KOPT-K1 (cell line): ENCODE results near the gene MXI1.
"Not testable (repeated sequence)": the region's sequence is repeated elsewhere in the genome, so short reads cannot be mapped to it uniquely, and the experiment has no call there.

Experiments used
- H3K27ac ChIP-seq: fragments of 200-600 bp; sonication (generic); 2 replicates; pipeline ENCODE4 v1.5.1; 2016; ENCODE audit warnings: antibody characterized with exemption, mild to moderate bottlenecking, low read depth, low read length; ENCODE audit not compliant: poor library complexity, severe bottlenecking
- H3K36me3 ChIP-seq: fragments of 200-600 bp; sonication (generic); 2 replicates; pipeline ENCODE4 v1.5.1; 2017; ENCODE audit warnings: antibody characterized with exemption, mild to moderate bottlenecking, low read length, moderate library complexity; ENCODE audit not compliant: insufficient read depth
- H3K9me3 ChIP-seq: fragments of 200-600 bp; sonication (generic); 2 replicates; pipeline ENCODE4 v1.5.1; 2017; ENCODE audit warnings: antibody characterized with exemption, low read length, mild to moderate bottlenecking; ENCODE audit not compliant: insufficient read depth, poor library complexity, severe bottlenecking

Gene MXI1

GRCh38 chr10:110233846-110234245, 26.4 kb downstream of the MXI1 start:
- H3K36me3 ChIP-seq: no peaks in the 10 kb centered on the region

GRCh38 chr10:110237894-110238480, 30.6 kb downstream of the MXI1 start:
- H3K27ac ChIP-seq: no peak overlapping the region
- no peaks in the 10 kb centered on the region for H3K9me3 ChIP-seq
- no peaks in the 10 kb centered on the region for H3K36me3 ChIP-seq

More at GRCh38 chr10:110233846-110234245, 26.4 kb downstream of the MXI1 start:
- no peaks in the 10 kb centered on the region for H3K9me3 ChIP-seq
- no peak overlapping the region for H3K27ac ChIP-seq

- Histone ChIP-seq H3K36me3 (no peaks in the 10 kb centered on the region), H3K27ac (no peak overlapping the region), H3K9me3 (no peaks in the 10 kb centered on the region)
Observed at GRCh38 chr10:110239892-110240291, 32.5 kb downstream of the MXI1 start.

GRCh38 chr10:110241407-110241806, 34.0 kb downstream of the MXI1 start:
- H3K9me3 ChIP-seq: no peaks in the 10 kb centered on the region
- H3K36me3 ChIP-seq: no peaks in the 10 kb centered on the region
- H3K27ac ChIP-seq: no peak overlapping the region

GRCh38 chr10:110241841-110242240, 34.4 kb downstream of the MXI1 start:
- no peaks in the 10 kb centered on the region for H3K9me3 ChIP-seq
- H3K27ac ChIP-seq: no peak overlapping the region
- no peaks in the 10 kb centered on the region for H3K36me3 ChIP-seq

GRCh38 chr10:110242511-110242910, 35.1 kb downstream of the MXI1 start:
- H3K9me3 ChIP-seq: no peaks in the 10 kb centered on the region
- H3K36me3 ChIP-seq: no peaks in the 10 kb centered on the region
- no peak overlapping the region for H3K27ac ChIP-seq

- H3K9me3 ChIP-seq: no peaks in the 10 kb centered on the region
- no peaks in the 10 kb centered on the region for H3K36me3 ChIP-seq
- no peak overlapping the region for H3K27ac ChIP-seq
Observed at GRCh38 chr10:110244550-110244949, 37.1 kb downstream of the MXI1 start.

- not testable (repeated sequence) for H3K9me3 ChIP-seq, H3K36me3 ChIP-seq, H3K27ac ChIP-seq
Observed at GRCh38 chr10:110247833-110248232, 40.4 kb downstream of the MXI1 start.

GRCh38 chr10:110249489-110249888, 42.1 kb downstream of the MXI1 start:
- H3K27ac ChIP-seq, H3K9me3 ChIP-seq, H3K36me3 ChIP-seq: not testable (repeated sequence)

GRCh38 chr10:110251392-110251791, 44.0 kb downstream of the MXI1 start:
- not testable (repeated sequence) for H3K27ac ChIP-seq, H3K9me3 ChIP-seq

GRCh38 chr10:110252151-110252550, 44.7 kb downstream of the MXI1 start:
- Histone ChIP-seq H3K9me3 (peaks cover 8% of the 10 kb centered on the region), H3K27ac (no peak overlapping the region), H3K36me3 (no peaks in the 10 kb centered on the region)

More at GRCh38 chr10:110251392-110251791, 44.0 kb downstream of the MXI1 start:
- not testable (repeated sequence) for H3K36me3 ChIP-seq

GRCh38 chr10:110254467-110254866, 47.1 kb downstream of the MXI1 start:
- peaks cover 8% of the 10 kb centered on the region for H3K9me3 ChIP-seq
- no peak overlapping the region for H3K27ac ChIP-seq
- H3K36me3 ChIP-seq: no peaks in the 10 kb centered on the region

- Histone ChIP-seq H3K27ac (no peak overlapping the region), H3K36me3 (no peaks in the 10 kb centered on the region), H3K9me3 (peaks cover 8% of the 10 kb centered on the region)
Observed at GRCh38 chr10:110258542-110258941, 51.1 kb downstream of the MXI1 start.

- peaks cover 8% of the 10 kb centered on the region for H3K9me3 ChIP-seq
- H3K27ac ChIP-seq: no peak overlapping the region
- no peaks in the 10 kb centered on the region for H3K36me3 ChIP-seq
Observed at GRCh38 chr10:110259317-110259716, 51.9 kb downstream of the MXI1 start.

- Histone ChIP-seq H3K9me3 (peaks cover 4% of the 10 kb centered on the region), H3K27ac (no peak overlapping the region), H3K36me3 (no peaks in the 10 kb centered on the region)
Observed at GRCh38 chr10:110260746-110261477, 53.5 kb downstream of the MXI1 start.

GRCh38 chr10:110263164-110263563, 55.8 kb downstream of the MXI1 start:
- Histone ChIP-seq H3K36me3 (no peaks in the 10 kb centered on the region), H3K9me3 (no peaks in the 10 kb centered on the region), H3K27ac (no peak overlapping the region)
